PC-9 (cell line): ENCODE data around the gene CMTM3. TPM values are rescaled to one million over a fixed set of nuclear protein-coding genes. Genes with fewer than 3 reads are reported as not detected.

Experiments
- BruUV-seq: library from RNA; stranded (reverse); fragments of 400-500 nt; replicated peaks from 2 replicates; lab custom pipeline; 2021; lab: Mats Ljungman, UMichigan
- CTCF ChIA-PET: fragments of 300-600 bp; sonication (Branson Sonifier 250); formaldehyde crosslinking; loops from one replicate; lab custom pipeline; 2022; ENCODE audit warnings: antibody characterized with exemption; lab: Charles Lee
- POLR2A ChIA-PET: fragments of 300-600 bp; sonication (Branson Sonifier 250); formaldehyde crosslinking; loops from one replicate; lab custom pipeline; 2022; ENCODE audit warnings: antibody characterized with exemption; ENCODE audit not compliant: unreplicated experiment; lab: Charles Lee
- DNase-seq, 2 experiments: peaks; one replicate each; pipeline versions ENCODE4 v3.0.0 to v3.0.0-alpha.2; 2015 to 2022; ENCODE audit warnings: mixed read lengths in 1 of 2
- H2AFZ ChIP-seq: fragments of 200-600 bp; sonication (generic); 2 replicates; pipeline ENCODE4 v1.8.1; 2017; ENCODE audit warnings: antibody characterized with exemption
- H3F3A ChIP-seq: fragments of 200-600 bp; sonication (generic); 2 replicates; pipeline ENCODE4 v1.8.1; 2017; ENCODE audit warnings: antibody characterized with exemption, mild to moderate bottlenecking, low read depth; ENCODE audit not compliant: insufficient read depth
- H3K27ac ChIP-seq: fragments of 200-600 bp; sonication (generic); 2 replicates; pipeline ENCODE4 v1.6.1; 2016; ENCODE audit warnings: mixed run types
- H3K27me3 ChIP-seq: fragments of 200-600 bp; sonication (generic); 2 replicates; pipeline ENCODE4 v1.6.1; 2016; ENCODE audit warnings: low read depth, mixed run types; ENCODE audit not compliant: insufficient read depth
- H3K36me3 ChIP-seq: fragments of 200-600 bp; sonication (generic); 2 replicates; pipeline ENCODE4 v1.6.1; 2016; ENCODE audit warnings: low read depth, mixed run types
- H3K4me1 ChIP-seq: fragments of 200-600 bp; sonication (generic); replicated peaks from 2 replicates; pipeline ENCODE4 v1.6.1; 2016; ENCODE audit warnings: mixed run types; ENCODE audit not compliant: insufficient read depth
- H3K4me2 ChIP-seq: fragments of 200-600 bp; sonication (generic); 2 replicates; pipeline ENCODE4 v1.6.1; 2017; ENCODE audit warnings: mixed run types
- H3K4me3 ChIP-seq: fragments of 200-600 bp; sonication (generic); 2 replicates; pipeline ENCODE4 v1.6.1; 2016; ENCODE audit warnings: mixed run types
- H3K79me2 ChIP-seq: fragments of 200-600 bp; sonication (generic); 2 replicates; pipeline ENCODE4 v1.6.1; 2017; ENCODE audit warnings: low read depth, mixed run types
- H3K9me2 ChIP-seq: fragments of 200-600 bp; sonication (generic); 2 replicates; pipeline ENCODE4 v1.8.1; 2017; ENCODE audit warnings: mild to moderate bottlenecking; ENCODE audit not compliant: insufficient read depth
- H3K9me3 ChIP-seq: fragments of 200-600 bp; sonication (generic); 2 replicates; pipeline ENCODE4 v1.8.1; 2016; ENCODE audit warnings: low read depth; ENCODE audit not compliant: insufficient read depth
- H4K20me1 ChIP-seq: fragments of 200-600 bp; sonication (generic); 2 replicates; pipeline ENCODE4 v1.8.1; 2017; ENCODE audit not compliant: insufficient read depth
- EZH2 ChIP-seq: fragments of 200-600 bp; sonication (generic); IDR thresholded peaks from 2 replicates; pipeline ENCODE4 v1.8.0; 2017; ENCODE audit warnings: antibody characterized with exemption, low read depth
- intact Hi-C: fragments of 100-400 bp; cut with micrococcal nuclease; formaldehyde crosslinking; loops from one replicate; pipeline ENCODE4 v1.10.0; 2022; ENCODE audit not compliant: unreplicated experiment
- total RNA-seq: library from RNA; stranded (reverse); gene quantifications from 2 replicates; pipeline ENCODE4 v1.2.3, GENCODE V29; 2021
- TF ChIP-seq, protein P1 (sequence below): fragments of 200-600 bp; sonication (generic); conservative IDR thresholded peaks from 2 replicates; pipeline ENCODE4 v1.6.1; 2017; ENCODE audit warnings: mixed run types, antibody characterized with exemption, mild to moderate bottlenecking, moderate library complexity

CMTM3 gene
- total RNA-seq, 1 experiment from 2014 or later: 32.0 TPM

GRCh38 chr16:66650707-66651473 lies 46.4 kb downstream of the CMTM3 start:
- H3K4me2 ChIP-seq: no peak overlapping the region
- ChIA-PET CTCF (interaction anchor here (0.9 to 2.0 kb wide), 6 partner anchors 10 to 78 kb away, joined by 3 to 11 read pairs (median 6); no protein-coding TSS in a partner anchor), POLR2A (interaction anchor here (0.6 kb wide), 1 partner anchor 218 kb away, joined by 6 read pairs; no protein-coding TSS in a partner anchor)
- DNase-seq: peak in 1 of 2 experiments; percentile 37
- no peak overlapping the region for H2AFZ ChIP-seq
- BruUV-seq: no TSS peak
- TF ChIP-seq, protein P1, sequence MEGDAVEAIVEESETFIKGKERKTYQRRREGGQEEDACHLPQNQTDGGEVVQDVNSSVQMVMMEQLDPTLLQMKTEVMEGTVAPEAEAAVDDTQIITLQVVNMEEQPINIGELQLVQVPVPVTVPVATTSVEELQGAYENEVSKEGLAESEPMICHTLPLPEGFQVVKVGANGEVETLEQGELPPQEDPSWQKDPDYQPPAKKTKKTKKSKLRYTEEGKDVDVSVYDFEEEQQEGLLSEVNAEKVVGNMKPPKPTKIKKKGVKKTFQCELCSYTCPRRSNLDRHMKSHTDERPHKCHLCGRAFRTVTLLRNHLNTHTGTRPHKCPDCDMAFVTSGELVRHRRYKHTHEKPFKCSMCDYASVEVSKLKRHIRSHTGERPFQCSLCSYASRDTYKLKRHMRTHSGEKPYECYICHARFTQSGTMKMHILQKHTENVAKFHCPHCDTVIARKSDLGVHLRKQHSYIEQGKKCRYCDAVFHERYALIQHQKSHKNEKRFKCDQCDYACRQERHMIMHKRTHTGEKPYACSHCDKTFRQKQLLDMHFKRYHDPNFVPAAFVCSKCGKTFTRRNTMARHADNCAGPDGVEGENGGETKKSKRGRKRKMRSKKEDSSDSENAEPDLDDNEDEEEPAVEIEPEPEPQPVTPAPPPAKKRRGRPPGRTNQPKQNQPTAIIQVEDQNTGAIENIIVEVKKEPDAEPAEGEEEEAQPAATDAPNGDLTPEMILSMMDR: peak; percentile 85
- TF ChIP-seq EZH2: no peak
- intact Hi-C loops: no loop called here
- H3K4me1 ChIP-seq: 0 out of 2 replicates have a peak, but pooled peaks cover 4% of the 10 kb centered on the region
- no peaks in the 10 kb centered on the region for H3K9me3 ChIP-seq
- H3K79me2 ChIP-seq: peaks cover 11% of the 10 kb centered on the region
- no peak overlapping the region for H3K4me3 ChIP-seq
- peaks cover 14% of the 10 kb centered on the region; the same call in 1 of the 2 replicates for H4K20me1 ChIP-seq
- H3F3A ChIP-seq: peaks cover 10% of the 10 kb centered on the region; the same call in 1 of the 2 replicates
- H3K27ac ChIP-seq: no peak overlapping the region
- H3K36me3 ChIP-seq: no peaks in the 10 kb centered on the region
- H3K9me2 ChIP-seq: no peaks in the 10 kb centered on the region
- H3K27me3 ChIP-seq: no peaks in the 10 kb centered on the region

- TF ChIP-seq, protein P1: no peak
- no peak for TF ChIP-seq EZH2
- H3K36me3 ChIP-seq: no peaks in the 10 kb centered on the region
- peaks cover 10% of the 10 kb centered on the region; the same call in 1 of the 2 replicates for H3F3A ChIP-seq
- H3K27ac ChIP-seq: no peak overlapping the region
- no peak overlapping the region for H2AFZ ChIP-seq
- 0 out of 2 replicates have a peak, but pooled peaks cover 4% of the 10 kb centered on the region for H3K4me1 ChIP-seq
- DNase-seq: no peak
- ChIA-PET POLR2A (interaction anchor here (0.6 kb wide), 1 partner anchor 218 kb away, joined by 6 read pairs; no protein-coding TSS in a partner anchor), CTCF (interaction anchor here (0.9 to 2.0 kb wide), 5 partner anchors 12 to 77 kb away, joined by 3 to 7 read pairs (median 4); no protein-coding TSS in a partner anchor)
- H4K20me1 ChIP-seq: peaks cover 14% of the 10 kb centered on the region; the same call in 1 of the 2 replicates
- H3K9me2 ChIP-seq: no peaks in the 10 kb centered on the region
- no peaks in the 10 kb centered on the region for H3K9me3 ChIP-seq
- no TSS peak for BruUV-seq
- H3K27me3 ChIP-seq: no peaks in the 10 kb centered on the region
- no peak overlapping the region for H3K4me3 ChIP-seq
- H3K4me2 ChIP-seq: no peak overlapping the region
- peaks cover 11% of the 10 kb centered on the region for H3K79me2 ChIP-seq
- intact Hi-C loops: no loop called here
These were observed 46.9 kb downstream of the CMTM3 start for GRCh38 chr16:66651474-66651765.

DNA sequence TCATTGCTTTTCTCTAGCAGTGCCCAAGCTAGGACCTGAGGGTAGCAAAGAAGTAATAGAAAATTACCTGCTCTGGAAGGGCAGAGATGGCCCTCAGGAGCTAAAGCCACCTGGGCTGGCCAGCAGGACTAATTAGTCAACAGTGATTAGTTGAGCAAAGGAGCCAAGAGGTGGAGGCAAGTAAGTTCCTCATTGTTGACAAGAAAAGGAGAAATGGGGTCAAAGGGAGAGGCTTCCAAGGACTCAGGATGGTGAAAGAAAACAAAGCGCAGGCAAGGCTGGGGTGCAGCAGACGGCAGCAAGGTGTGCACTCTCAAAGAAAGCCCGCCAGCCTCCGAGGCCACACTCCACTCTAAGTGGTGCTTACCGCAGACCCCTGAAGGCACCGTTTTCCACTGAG lies 47.5 kb downstream of the CMTM3 start:
- BruUV-seq: no TSS peak
- Histone ChIP-seq H3K27ac (no peak overlapping the region), H3K4me1 (0 out of 2 replicates have a peak, but pooled peaks cover 4% of the 10 kb centered on the region), H3K4me3 (no peak overlapping the region), H3K36me3 (no peaks in the 10 kb centered on the region), H3F3A (peaks cover 10% of the 10 kb centered on the region; the same call in 1 of the 2 replicates), H3K4me2 (no peak overlapping the region), H3K9me3 (no peaks in the 10 kb centered on the region), H3K79me2 (peaks cover 11% of the 10 kb centered on the region), H3K27me3 (no peaks in the 10 kb centered on the region), H2AFZ (no peak overlapping the region), H4K20me1 (peaks cover 14% of the 10 kb centered on the region; the same call in 1 of the 2 replicates), H3K9me2 (no peaks in the 10 kb centered on the region)
- no peak for DNase-seq
- intact Hi-C loops: no loop called here
- no peak for TF ChIP-seq EZH2
- TF ChIP-seq, protein P1: no peak
- ChIA-PET POLR2A (no interaction called here), CTCF (interaction anchor here (0.6 to 2.0 kb wide), 5 partner anchors 12 to 76 kb away, joined by 3 to 7 read pairs (median 4); no protein-coding TSS in a partner anchor)
